Caco-2 (cell line): ENCODE measurements around the gene DIS3L2. TPM values are rescaled to one million over a fixed set of nuclear protein-coding genes. Genes with fewer than 3 reads are reported as not detected.
"Not testable (repeated sequence)": the region's sequence is repeated elsewhere in the genome, so short reads cannot be mapped to it uniquely, and the experiment has no call there.

ENCODE experiments used
- BruUV-seq: library from RNA; stranded (reverse); fragments of 400-500 nt; replicated peaks from 2 replicates; lab custom pipeline; 2021; lab: Mats Ljungman, UMichigan
- CTCF ChIA-PET: fragments of 300-600 bp; sonication (Branson Sonifier 250); formaldehyde crosslinking; loops from one replicate; lab custom pipeline; 2022; ENCODE audit warnings: antibody characterized with exemption; lab: Charles Lee
- POLR2A ChIA-PET: fragments of 300-600 bp; sonication (Branson Sonifier 250); formaldehyde crosslinking; loops from one replicate; lab custom pipeline; 2022; ENCODE audit warnings: antibody characterized with exemption; lab: Charles Lee
- DNase-seq, 2 experiments: peaks; one replicate each; pipeline versions ENCODE4 v3.0.0 to v3.0.0-alpha.2; 2020 to 2022
- H3K27me3 ChIP-seq: replicated peaks from 2 replicates; pipeline ENCODE4 v1.6.0; 2011; ENCODE audit warnings: low read length; ENCODE audit not compliant: control insufficient read depth, insufficient read depth
- H3K36me3 ChIP-seq: 2 replicates; pipeline ENCODE4 v1.5.1; 2011; ENCODE audit warnings: low read length; ENCODE audit not compliant: control insufficient read depth, insufficient read depth
- H3K4me1 ChIP-seq: fragments of 250-450 bp; sonication (Bioruptor Pico); 2 replicates; pipeline ENCODE4 v1.5.1; 2020; ENCODE audit warnings: mild to moderate bottlenecking
- H3K4me3 ChIP-seq: 2 replicates; pipeline ENCODE4 v1.5.1; 2011; ENCODE audit warnings: low read depth, mild to moderate bottlenecking, control low read depth, low read length
- H3K9me3 ChIP-seq: fragments of 250-450 bp; sonication (Bioruptor Pico); 2 replicates; pipeline ENCODE4 v1.5.1; 2020; ENCODE audit warnings: mild to moderate bottlenecking, moderate library complexity
- H3K27ac Mint-ChIP-seq: one replicate; pipeline ENCODE4 v1.8.0; 2022; ENCODE audit warnings: mixed read lengths; ENCODE audit not compliant: unreplicated experiment
- H3K27me3 Mint-ChIP-seq: one replicate; pipeline ENCODE4 v1.8.0; 2022; ENCODE audit warnings: mixed read lengths; ENCODE audit not compliant: insufficient read depth, unreplicated experiment
- H3K36me3 Mint-ChIP-seq: one replicate; pipeline ENCODE4 v1.8.0; 2022; ENCODE audit warnings: mild to moderate bottlenecking, mixed read lengths; ENCODE audit not compliant: insufficient read depth, unreplicated experiment
- H3K4me1 Mint-ChIP-seq: one replicate; pipeline ENCODE4 v1.8.0; 2022; ENCODE audit warnings: low read depth, mixed read lengths; ENCODE audit not compliant: unreplicated experiment
- H3K4me3 Mint-ChIP-seq: one replicate; pipeline ENCODE4 v1.8.0; 2022; ENCODE audit warnings: mild to moderate bottlenecking, moderate library complexity, mixed read lengths; ENCODE audit not compliant: unreplicated experiment
- H3K9me3 Mint-ChIP-seq: one replicate; pipeline ENCODE4 v1.8.0; 2022; ENCODE audit warnings: mixed read lengths; ENCODE audit not compliant: unreplicated experiment
- intact Hi-C: fragments of 100-400 bp; cut with micrococcal nuclease; formaldehyde crosslinking; loops from one replicate; pipeline ENCODE4 v1.10.0; 2022; ENCODE audit not compliant: unreplicated experiment
- total RNA-seq: library from RNA; stranded (reverse); gene quantifications from 2 replicates; pipeline ENCODE4 v1.2.3, GENCODE V29; 2022
- TF ChIP-seq, protein P1 (sequence below), 2 experiments: fragments of 200-600 bp in 1 of 2; IDR thresholded peaks; 1 replicate in 1 of 2; 2 replicates in 1 of 2; pipeline versions ENCODE4 v1.5.1 to v1.8.0; 2011 to 2022; ENCODE audit warnings: antibody characterized with exemption in 1 of 2, control low read depth in 1 of 2, inconsistent platforms in 1 of 2, low read depth in 1 of 2, low read length in 1 of 2, mild to moderate bottlenecking in 1 of 2, moderate library complexity in 1 of 2; ENCODE audit not compliant: insufficient read depth in 1 of 2, severe bottlenecking in 1 of 2, unreplicated experiment in 1 of 2

The DIS3L2 gene
- total RNA-seq, 1 experiment from 2014 or later: 15.5 TPM

DNA sequence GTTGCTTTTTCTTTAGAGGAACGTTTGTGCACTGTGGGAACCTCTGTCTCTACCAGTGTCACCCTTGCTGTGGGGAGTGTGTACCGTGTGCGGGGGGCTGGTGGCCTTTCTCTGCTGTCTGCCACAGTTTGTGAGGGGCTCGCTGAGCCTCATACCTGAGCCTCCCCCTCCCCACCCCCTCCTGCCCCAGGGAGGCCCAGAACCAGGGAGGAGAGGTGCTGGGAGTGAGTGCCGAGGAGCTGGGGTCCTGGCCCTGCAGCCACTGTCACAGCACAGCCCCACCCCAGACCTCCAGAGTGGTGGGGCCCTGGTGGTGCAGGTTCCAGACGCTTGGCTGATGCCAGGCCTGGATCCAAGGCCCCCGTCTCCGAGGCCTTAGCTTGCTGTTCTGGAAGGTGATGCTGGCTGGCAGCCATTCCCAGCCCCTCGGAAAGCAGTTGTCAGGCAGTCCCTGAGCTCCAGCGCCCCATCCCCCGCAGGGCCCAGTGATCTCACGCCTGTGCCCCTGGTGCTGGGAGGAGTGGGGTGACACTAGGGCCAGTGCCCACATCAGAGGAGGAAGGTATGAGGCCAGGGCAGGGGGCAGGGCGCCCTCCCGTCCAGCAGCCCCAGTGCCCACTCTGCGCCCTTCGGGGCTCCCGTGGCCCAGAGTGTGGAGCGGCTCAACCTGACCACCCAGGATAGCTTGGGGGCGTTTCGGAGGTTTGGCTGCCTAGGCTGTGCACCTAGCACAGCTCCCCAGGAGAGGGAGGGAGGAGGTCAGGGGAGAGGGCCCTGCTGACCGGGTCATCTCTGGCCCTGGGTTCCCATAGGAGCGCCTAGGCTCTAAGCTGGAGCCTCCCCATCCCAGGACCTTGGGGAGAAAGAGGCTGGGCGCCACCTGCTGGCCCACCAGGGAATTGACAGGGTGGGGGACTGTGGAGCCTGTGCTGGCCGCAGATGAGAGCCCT, 364.1 kb downstream of the DIS3L2 start:
- no peaks in the 10 kb centered on the region for H3K36me3 Mint-ChIP-seq
- no peaks in the 10 kb centered on the region for H3K27me3 Mint-ChIP-seq
- peaks cover 7% of the 10 kb centered on the region for H3K4me1 ChIP-seq
- peak; percentile 54 to 65 for DNase-seq
- H3K4me1 Mint-ChIP-seq: no peaks in the 10 kb centered on the region
- intact Hi-C loops: loop anchor here (5.0 kb wide), 2 partner anchors 183 to 398 kb away; partner anchors contain the start of gene NPPC
- no peaks in the 10 kb centered on the region for H3K9me3 ChIP-seq
- H3K36me3 ChIP-seq: no peaks in the 10 kb centered on the region
- no peak overlapping the region for H3K27ac Mint-ChIP-seq
- no peaks in the 10 kb centered on the region for H3K27me3 ChIP-seq
- ChIA-PET CTCF (interaction anchor here (0.8 kb wide), 1 partner anchor 400 kb away, joined by 4 read pairs; no protein-coding TSS in a partner anchor), POLR2A (no interaction called here)
- TF ChIP-seq, protein P1, sequence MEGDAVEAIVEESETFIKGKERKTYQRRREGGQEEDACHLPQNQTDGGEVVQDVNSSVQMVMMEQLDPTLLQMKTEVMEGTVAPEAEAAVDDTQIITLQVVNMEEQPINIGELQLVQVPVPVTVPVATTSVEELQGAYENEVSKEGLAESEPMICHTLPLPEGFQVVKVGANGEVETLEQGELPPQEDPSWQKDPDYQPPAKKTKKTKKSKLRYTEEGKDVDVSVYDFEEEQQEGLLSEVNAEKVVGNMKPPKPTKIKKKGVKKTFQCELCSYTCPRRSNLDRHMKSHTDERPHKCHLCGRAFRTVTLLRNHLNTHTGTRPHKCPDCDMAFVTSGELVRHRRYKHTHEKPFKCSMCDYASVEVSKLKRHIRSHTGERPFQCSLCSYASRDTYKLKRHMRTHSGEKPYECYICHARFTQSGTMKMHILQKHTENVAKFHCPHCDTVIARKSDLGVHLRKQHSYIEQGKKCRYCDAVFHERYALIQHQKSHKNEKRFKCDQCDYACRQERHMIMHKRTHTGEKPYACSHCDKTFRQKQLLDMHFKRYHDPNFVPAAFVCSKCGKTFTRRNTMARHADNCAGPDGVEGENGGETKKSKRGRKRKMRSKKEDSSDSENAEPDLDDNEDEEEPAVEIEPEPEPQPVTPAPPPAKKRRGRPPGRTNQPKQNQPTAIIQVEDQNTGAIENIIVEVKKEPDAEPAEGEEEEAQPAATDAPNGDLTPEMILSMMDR (IDR thresholded peaks at IDR 0.05; ENCODE audit: insufficient read depth in 1 of 2, low read depth in 1 of 2, low read length in 1 of 2, severe bottlenecking in 1 of 2, unreplicated experiment in 1 of 2): peak in 1 of 2 experiments; percentile 47
- no peak overlapping the region for H3K4me3 Mint-ChIP-seq
- no TSS peak for BruUV-seq
- no peak overlapping the region for H3K4me3 ChIP-seq
- H3K9me3 Mint-ChIP-seq: no peaks in the 10 kb centered on the region

DNA sequence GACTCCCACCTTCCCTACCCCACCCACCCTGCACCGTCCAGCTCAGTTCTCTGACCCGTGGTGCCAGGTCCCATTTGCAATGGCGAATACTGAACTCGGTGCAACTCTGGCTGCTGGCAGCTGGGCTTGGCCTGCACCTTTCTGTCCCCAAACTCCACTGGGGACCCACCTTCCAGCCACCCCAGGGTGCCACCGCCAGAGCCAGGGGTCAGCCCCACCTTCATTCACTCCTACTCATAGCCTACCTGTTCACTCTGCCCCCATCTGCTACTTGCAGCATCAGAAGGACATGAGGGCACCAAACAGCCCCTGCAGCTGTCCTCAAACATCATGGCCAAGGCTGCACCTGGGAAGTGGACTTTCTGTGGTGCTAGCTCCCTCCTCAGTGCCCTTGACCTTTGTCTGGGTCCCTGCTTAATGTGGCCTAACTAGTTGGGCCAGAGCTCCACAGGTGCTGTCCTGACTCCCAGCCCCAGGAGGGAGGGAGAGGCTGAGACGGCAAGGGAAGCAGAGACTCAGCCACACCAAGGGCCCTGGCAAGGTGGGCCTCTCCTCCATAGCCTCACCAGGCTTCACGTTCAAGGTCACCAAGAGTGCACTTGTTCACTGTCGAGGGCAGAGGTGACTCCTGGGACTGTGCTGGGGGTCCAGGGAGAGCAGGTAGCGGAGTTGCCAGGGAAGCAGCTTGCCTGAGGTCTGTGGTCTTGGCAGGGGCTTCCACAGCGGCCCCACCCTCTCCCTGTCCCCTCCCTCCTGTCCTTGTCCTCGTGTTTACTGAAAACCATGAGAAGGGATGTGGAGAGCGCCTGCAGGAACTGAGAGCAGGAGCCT, 365.0 kb downstream of the DIS3L2 start:
- H3K4me3 ChIP-seq, H3K27me3 Mint-ChIP-seq, H3K4me1 ChIP-seq, POLR2A ChIA-PET, H3K9me3 ChIP-seq, H3K36me3 ChIP-seq, H3K9me3 Mint-ChIP-seq, H3K4me3 Mint-ChIP-seq, H3K27ac Mint-ChIP-seq, H3K4me1 Mint-ChIP-seq, BruUV-seq, H3K27me3 ChIP-seq, H3K36me3 Mint-ChIP-seq: not testable (repeated sequence)
- TF ChIP-seq, protein P1 (IDR thresholded peaks at IDR 0.05; ENCODE audit: insufficient read depth in 1 of 2, low read depth in 1 of 2, low read length in 1 of 2, severe bottlenecking in 1 of 2, unreplicated experiment in 1 of 2): peak in 1 of 2 experiments; percentile 20
- DNase-seq: peak in 1 of 2 experiments; percentile 2
- intact Hi-C loops: loop anchor here (1.0 to 5.0 kb wide), 3 partner anchors 184 to 420 kb away; partner anchors contain the start of gene NPPC
- CTCF ChIA-PET: interaction anchor here (0.8 kb wide), 1 partner anchor 401 kb away, joined by 4 read pairs; no protein-coding TSS in a partner anchor
